ENCODE measurements around the gene KIR2DL3.

DNA sequence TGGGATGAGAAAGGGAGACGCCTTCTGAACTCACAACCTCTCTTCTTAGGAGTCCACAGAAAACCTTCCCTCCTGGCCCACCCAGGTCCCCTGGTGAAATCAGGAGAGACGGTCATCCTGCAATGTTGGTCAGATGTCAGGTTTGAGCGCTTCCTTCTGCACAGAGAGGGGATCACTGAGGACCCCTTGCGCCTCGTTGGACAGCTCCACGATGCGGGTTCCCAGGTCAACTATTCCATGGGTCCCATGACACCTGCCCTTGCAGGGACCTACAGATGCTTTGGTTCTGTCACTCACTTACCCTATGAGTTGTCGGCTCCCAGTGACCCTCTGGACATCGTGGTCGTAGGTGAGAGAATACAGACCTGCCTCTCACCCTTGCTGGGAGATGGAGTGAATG, 10.8 kb upstream of the KIR2DL3 start:
- TF ChIP-seq YY1 (IDR thresholded peaks at IDR 0.05; ENCODE audit: insufficient read depth, insufficient read length) (no peak), ZNF274 (IDR thresholded peaks at IDR 0.05; ENCODE audit: low read depth, low read length) (no peak)
